SK-N-SH treated with all-trans-retinoic acid at 6 μM for 48 hours (cell line): Measurements from ENCODE around the gene KCTD20.

Experiments
- ATAC-seq: fragments of 200-7000 bp; cut with Tn5 transposase; 3 replicates; pipeline ENCODE4 v1.9.1; 2020; ENCODE audit warnings: mild to moderate bottlenecking, moderate library complexity
- BACH2 ChIP-seq: fragments of 250-450 bp; sonication (Bioruptor Pico); IDR thresholded peaks from 2 replicates; pipeline ENCODE4 v1.9.0; 2021; ENCODE audit warnings: mild to moderate bottlenecking, borderline replicate concordance
- CSDC2 ChIP-seq: fragments of 250-450 bp; sonication (Bioruptor Pico); IDR thresholded peaks from 2 replicates; pipeline ENCODE4 v1.5.0; 2020; ENCODE audit warnings: mild to moderate bottlenecking, moderate library complexity
- GLIS3 ChIP-seq: fragments of 250-450 bp; sonication (Bioruptor Pico); IDR thresholded peaks from 2 replicates; pipeline ENCODE4 v1.5.0; 2020; ENCODE audit warnings: mild to moderate bottlenecking, moderate library complexity
- ISL1 ChIP-seq: fragments of 250-450 bp; sonication (Bioruptor Pico); IDR thresholded peaks from 2 replicates; pipeline ENCODE4 v2.1.2; 2022; ENCODE audit warnings: mild to moderate bottlenecking, moderate library complexity
- OSR1 ChIP-seq: fragments of 250-450 bp; sonication (Bioruptor Pico); IDR thresholded peaks from 2 replicates; pipeline ENCODE4 v1.8.0; 2022; ENCODE audit warnings: moderate library complexity, mild to moderate bottlenecking, inconsistent platforms
- SNAI2 ChIP-seq: fragments of 250-450 bp; sonication (Bioruptor Pico); IDR thresholded peaks from 2 replicates; pipeline ENCODE4 v1.5.0; 2020; ENCODE audit warnings: mild to moderate bottlenecking, moderate library complexity
- TCF4 ChIP-seq: fragments of 250-450 bp; sonication (Bioruptor Pico); IDR thresholded peaks from 2 replicates; pipeline ENCODE4 v1.8.0; 2021; ENCODE audit warnings: mild to moderate bottlenecking, moderate library complexity, borderline replicate concordance
- TSHZ2 ChIP-seq: fragments of 250-450 bp; sonication (Bioruptor Pico); IDR thresholded peaks from 2 replicates; pipeline ENCODE4 v1.5.0; 2020; ENCODE audit warnings: mild to moderate bottlenecking, moderate library complexity
- ZC3H10 ChIP-seq: fragments of 250-450 bp; sonication (Bioruptor Pico); IDR thresholded peaks from 2 replicates; pipeline ENCODE4 v1.5.1; 2021; ENCODE audit warnings: mild to moderate bottlenecking, moderate library complexity
- ZFP3 ChIP-seq: fragments of 250-450 bp; sonication (Bioruptor Pico); IDR thresholded peaks from 2 replicates; pipeline ENCODE4 v1.5.0; 2020; ENCODE audit warnings: mild to moderate bottlenecking, moderate library complexity
- ZFP30 ChIP-seq: fragments of 450-650 bp; formaldehyde crosslinking; IDR thresholded peaks from 2 replicates; pipeline ENCODE4 v1.5.0; 2022; ENCODE audit warnings: mild to moderate bottlenecking, moderate library complexity
- ZNF565 ChIP-seq: fragments of 450-650 bp; formaldehyde crosslinking; conservative IDR thresholded peaks from 2 replicates; pipeline ENCODE4 v1.5.0; 2020; ENCODE audit warnings: low read depth, mild to moderate bottlenecking, moderate library complexity
- ZNF70 ChIP-seq: fragments of 450-650 bp; formaldehyde crosslinking; IDR thresholded peaks from 2 replicates; pipeline ENCODE4 v1.5.0; 2020; ENCODE audit warnings: mild to moderate bottlenecking, moderate library complexity
- ZNF8 ChIP-seq: fragments of 450-650 bp; formaldehyde crosslinking; IDR thresholded peaks from 2 replicates; pipeline ENCODE4 v1.5.0; 2020; ENCODE audit warnings: mild to moderate bottlenecking, moderate library complexity
- TF ChIP-seq, protein P1 (sequence below): fragments of 250-450 bp; sonication (Bioruptor Pico); IDR thresholded peaks from 2 replicates; pipeline ENCODE4 v1.8.0; 2020; ENCODE audit warnings: mild to moderate bottlenecking, moderate library complexity, borderline replicate concordance
- TF ChIP-seq, protein P2 (sequence below): fragments of 250-450 bp; sonication (Bioruptor Pico); IDR thresholded peaks from 2 replicates; pipeline ENCODE4 v1.5.1; 2020; ENCODE audit warnings: low read depth, mild to moderate bottlenecking, moderate library complexity
- TF ChIP-seq, protein P3 (sequence below): fragments of 250-450 bp; sonication (Bioruptor Pico); IDR thresholded peaks from 2 replicates; pipeline ENCODE4 v1.5.1; 2021; ENCODE audit warnings: mild to moderate bottlenecking, moderate library complexity
- TF ChIP-seq, protein P4 (sequence below): fragments of 250-450 bp; sonication (Bioruptor Pico); IDR thresholded peaks from 2 replicates; pipeline ENCODE4 v1.8.0; 2021; ENCODE audit warnings: low read depth, mild to moderate bottlenecking, moderate library complexity, borderline replicate concordance

Gene KCTD20

GRCh38 chr6:36413489-36414480, 29.0 kb upstream of the KCTD20 start:
- no peak for TF ChIP-seq OSR1
- TF ChIP-seq ZFP30: no peak
- TF ChIP-seq, protein P1, sequence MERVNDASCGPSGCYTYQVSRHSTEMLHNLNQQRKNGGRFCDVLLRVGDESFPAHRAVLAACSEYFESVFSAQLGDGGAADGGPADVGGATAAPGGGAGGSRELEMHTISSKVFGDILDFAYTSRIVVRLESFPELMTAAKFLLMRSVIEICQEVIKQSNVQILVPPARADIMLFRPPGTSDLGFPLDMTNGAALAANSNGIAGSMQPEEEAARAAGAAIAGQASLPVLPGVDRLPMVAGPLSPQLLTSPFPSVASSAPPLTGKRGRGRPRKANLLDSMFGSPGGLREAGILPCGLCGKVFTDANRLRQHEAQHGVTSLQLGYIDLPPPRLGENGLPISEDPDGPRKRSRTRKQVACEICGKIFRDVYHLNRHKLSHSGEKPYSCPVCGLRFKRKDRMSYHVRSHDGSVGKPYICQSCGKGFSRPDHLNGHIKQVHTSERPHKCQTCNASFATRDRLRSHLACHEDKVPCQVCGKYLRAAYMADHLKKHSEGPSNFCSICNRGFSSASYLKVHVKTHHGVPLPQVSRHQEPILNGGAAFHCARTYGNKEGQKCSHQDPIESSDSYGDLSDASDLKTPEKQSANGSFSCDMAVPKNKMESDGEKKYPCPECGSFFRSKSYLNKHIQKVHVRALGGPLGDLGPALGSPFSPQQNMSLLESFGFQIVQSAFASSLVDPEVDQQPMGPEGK: no peak
- TF ChIP-seq ISL1 (CRISPR knock-in tag): no peak
- no peak for TF ChIP-seq ZC3H10 (CRISPR knock-in tag)
- TF ChIP-seq, protein P2, sequence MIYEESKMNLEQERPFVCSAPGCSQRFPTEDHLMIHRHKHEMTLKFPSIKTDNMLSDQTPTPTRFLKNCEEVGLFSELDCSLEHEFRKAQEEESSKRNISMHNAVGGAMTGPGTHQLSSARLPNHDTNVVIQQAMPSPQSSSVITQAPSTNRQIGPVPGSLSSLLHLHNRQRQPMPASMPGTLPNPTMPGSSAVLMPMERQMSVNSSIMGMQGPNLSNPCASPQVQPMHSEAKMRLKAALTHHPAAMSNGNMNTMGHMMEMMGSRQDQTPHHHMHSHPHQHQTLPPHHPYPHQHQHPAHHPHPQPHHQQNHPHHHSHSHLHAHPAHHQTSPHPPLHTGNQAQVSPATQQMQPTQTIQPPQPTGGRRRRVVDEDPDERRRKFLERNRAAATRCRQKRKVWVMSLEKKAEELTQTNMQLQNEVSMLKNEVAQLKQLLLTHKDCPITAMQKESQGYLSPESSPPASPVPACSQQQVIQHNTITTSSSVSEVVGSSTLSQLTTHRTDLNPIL (CRISPR knock-in tag): no peak
- no peak for TF ChIP-seq ZNF8 (CRISPR knock-in tag)
- TF ChIP-seq, protein P3, sequence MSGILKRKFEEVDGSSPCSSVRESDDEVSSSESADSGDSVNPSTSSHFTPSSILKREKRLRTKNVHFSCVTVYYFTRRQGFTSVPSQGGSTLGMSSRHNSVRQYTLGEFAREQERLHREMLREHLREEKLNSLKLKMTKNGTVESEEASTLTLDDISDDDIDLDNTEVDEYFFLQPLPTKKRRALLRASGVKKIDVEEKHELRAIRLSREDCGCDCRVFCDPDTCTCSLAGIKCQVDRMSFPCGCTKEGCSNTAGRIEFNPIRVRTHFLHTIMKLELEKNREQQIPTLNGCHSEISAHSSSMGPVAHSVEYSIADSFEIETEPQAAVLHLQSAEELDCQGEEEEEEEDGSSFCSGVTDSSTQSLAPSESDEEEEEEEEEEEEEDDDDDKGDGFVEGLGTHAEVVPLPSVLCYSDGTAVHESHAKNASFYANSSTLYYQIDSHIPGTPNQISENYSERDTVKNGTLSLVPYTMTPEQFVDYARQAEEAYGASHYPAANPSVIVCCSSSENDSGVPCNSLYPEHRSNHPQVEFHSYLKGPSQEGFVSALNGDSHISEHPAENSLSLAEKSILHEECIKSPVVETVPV (CRISPR knock-in tag): no peak
- TF ChIP-seq BACH2 (CRISPR knock-in tag): no peak
- no peak for TF ChIP-seq ZFP3 (CRISPR knock-in tag)
- no peak for TF ChIP-seq ZNF565 (CRISPR knock-in tag)
- no peak for TF ChIP-seq TCF4
- TF ChIP-seq, protein P4, sequence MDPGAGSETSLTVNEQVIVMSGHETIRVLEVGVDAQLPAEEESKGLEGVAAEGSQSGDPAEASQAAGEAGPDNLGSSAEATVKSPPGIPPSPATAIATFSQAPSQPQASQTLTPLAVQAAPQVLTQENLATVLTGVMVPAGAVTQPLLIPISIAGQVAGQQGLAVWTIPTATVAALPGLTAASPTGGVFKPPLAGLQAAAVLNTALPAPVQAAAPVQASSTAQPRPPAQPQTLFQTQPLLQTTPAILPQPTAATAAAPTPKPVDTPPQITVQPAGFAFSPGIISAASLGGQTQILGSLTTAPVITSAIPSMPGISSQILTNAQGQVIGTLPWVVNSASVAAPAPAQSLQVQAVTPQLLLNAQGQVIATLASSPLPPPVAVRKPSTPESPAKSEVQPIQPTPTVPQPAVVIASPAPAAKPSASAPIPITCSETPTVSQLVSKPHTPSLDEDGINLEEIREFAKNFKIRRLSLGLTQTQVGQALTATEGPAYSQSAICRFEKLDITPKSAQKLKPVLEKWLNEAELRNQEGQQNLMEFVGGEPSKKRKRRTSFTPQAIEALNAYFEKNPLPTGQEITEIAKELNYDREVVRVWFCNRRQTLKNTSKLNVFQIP (CRISPR knock-in tag): no peak
- no peak for TF ChIP-seq CSDC2 (CRISPR knock-in tag)
- TF ChIP-seq TSHZ2 (CRISPR knock-in tag): no peak
- ATAC-seq: no peak

DNA sequence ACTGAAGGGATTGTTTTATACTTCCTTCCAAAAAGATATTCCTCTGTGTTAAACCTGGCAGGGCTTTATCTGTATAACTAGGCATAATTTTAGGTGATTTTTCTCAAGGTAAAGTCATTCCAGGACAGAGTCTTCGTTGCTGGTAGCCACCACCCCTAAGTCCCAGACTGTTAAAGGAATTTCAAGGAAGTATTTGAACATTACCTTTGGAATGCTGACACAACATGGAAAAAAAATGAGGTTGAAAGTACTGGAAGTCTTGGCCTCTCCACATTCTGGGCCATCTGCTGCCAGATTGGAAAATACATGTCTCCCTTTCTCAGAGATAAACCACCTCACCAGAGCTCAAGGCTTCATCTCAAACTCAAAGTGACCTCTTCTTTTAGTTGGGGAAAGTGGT, 28.3 kb upstream of the KCTD20 start:
- no peak; the same call in 1 of the 3 replicates for ATAC-seq
- TF ChIP-seq OSR1 (no peak), ZNF70 (CRISPR knock-in tag) (no peak), GLIS3 (CRISPR knock-in tag) (no peak), SNAI2 (CRISPR knock-in tag) (no peak), BACH2 (CRISPR knock-in tag) (no peak), ZC3H10 (CRISPR knock-in tag) (no peak), TCF4 (no peak), ZFP3 (CRISPR knock-in tag) (no peak)
- TF ChIP-seq, protein P1: no peak
